ENCODE measurements around the gene PLCD1. TPM values are rescaled to one million over a fixed set of nuclear protein-coding genes. Genes with fewer than 3 reads are reported as not detected.
A peak's percentile ranks its signal among the peaks of the same experiment; 100 is the strongest.

Gene PLCD1
- total RNA-seq, 2 experiments from 2014 or later: 10.9 to 13.5 TPM

DNA sequence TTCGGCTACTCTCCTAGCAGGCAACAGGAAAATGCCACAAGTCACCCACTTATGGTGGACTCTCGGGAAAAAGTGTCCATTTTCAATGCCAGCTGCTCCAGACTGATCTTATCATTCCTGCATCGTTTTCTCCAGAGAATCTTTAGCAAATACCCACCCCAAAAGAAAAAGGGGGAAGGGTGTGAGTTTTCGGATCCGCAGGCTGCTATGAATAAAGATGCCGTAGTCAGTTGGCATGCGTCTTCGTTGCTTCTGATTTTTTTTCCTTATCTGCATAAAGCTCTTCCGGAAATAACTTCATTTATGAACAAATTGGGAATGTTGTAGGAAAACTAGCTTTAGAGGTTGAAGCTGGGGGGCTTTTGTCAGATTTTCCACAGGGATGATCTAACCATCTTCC, 61.2 kb downstream of the PLCD1 start:
- CTCF ChIA-PET: interaction anchor here (0.7 to 4.6 kb wide), 13 partner anchors 11 to 1652 kb away, joined by 3 to 27 read pairs (median 3); no protein-coding TSS in a partner anchor
- no peaks in the 10 kb centered on the region for H3K27me3 Mint-ChIP-seq
- H3K4me3 Mint-ChIP-seq: no peak overlapping the region
- intact Hi-C loops (cut with DNase I, micrococcal nuclease): no loop called here
- no peaks in the 10 kb centered on the region for H3K4me1 Mint-ChIP-seq
- ATAC-seq (no peak), DNase-seq (no peak)
- no peaks in the 10 kb centered on the region for H3K9me3 Mint-ChIP-seq (ENCODE audit: low read depth)
- no peaks in the 10 kb centered on the region for H3K36me3 Mint-ChIP-seq (ENCODE audit: low read depth)
- POLR2A ChIA-PET: no interaction called here
- no peak overlapping the region for H3K27ac Mint-ChIP-seq

- H3K27me3 Mint-ChIP-seq: no peaks in the 10 kb centered on the region
- ATAC-seq: peak; percentile 86
- CTCF ChIA-PET: interaction anchor here (0.6 to 4.6 kb wide), 27 partner anchors 9 to 1652 kb away, joined by 3 to 27 read pairs (median 3); no protein-coding TSS in a partner anchor
- intact Hi-C loops (cut with DNase I, micrococcal nuclease): loop anchor here (1.0 kb wide), 1 partner anchor 112 kb away; no protein-coding TSS in a partner anchor
- H3K27ac Mint-ChIP-seq: no peak overlapping the region
- POLR2A ChIA-PET: interaction anchor here (0.8 kb wide), 1 partner anchor 112 kb away, joined by 3 read pairs; no protein-coding TSS in a partner anchor
- H3K4me1 Mint-ChIP-seq: no peaks in the 10 kb centered on the region
- H3K9me3 Mint-ChIP-seq (ENCODE audit: low read depth): no peaks in the 10 kb centered on the region
- no peak overlapping the region for H3K4me3 Mint-ChIP-seq
- no peaks in the 10 kb centered on the region for H3K36me3 Mint-ChIP-seq (ENCODE audit: low read depth)
- peak; percentile 79 for DNase-seq
These were observed 62.1 kb downstream of the PLCD1 start for GRCh38 chr3:37967260-37967881.

DNA sequence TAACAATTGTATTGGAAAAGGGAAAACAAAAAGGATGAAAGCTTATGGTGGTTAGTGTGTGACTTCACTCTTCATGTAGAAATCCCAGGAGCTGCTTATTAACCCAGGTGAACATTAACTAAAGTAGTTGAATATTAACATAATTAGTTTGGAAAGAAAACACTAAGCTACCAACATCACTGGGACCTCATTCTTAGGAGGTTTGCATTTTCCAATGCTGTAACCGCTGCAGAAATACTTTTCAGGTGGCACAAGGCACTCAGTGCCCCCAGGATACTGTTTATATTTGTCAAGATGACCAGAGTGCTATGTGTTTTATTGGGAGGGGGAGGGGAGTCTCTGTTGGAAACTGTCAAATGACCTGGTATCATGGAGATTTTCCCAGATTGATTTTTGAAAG, 64.7 kb downstream of the PLCD1 start:
- Mint-ChIP-seq H3K27ac (no peak overlapping the region), H3K4me3 (no peak overlapping the region), H3K4me1 (no peaks in the 10 kb centered on the region), H3K36me3 (ENCODE audit: low read depth) (no peaks in the 10 kb centered on the region), H3K9me3 (ENCODE audit: low read depth) (no peaks in the 10 kb centered on the region), H3K27me3 (no peaks in the 10 kb centered on the region)
- intact Hi-C loops (cut with DNase I, micrococcal nuclease): no loop called here
- DNase-seq (no peak), ATAC-seq (no peak)
- CTCF ChIA-PET: interaction anchor here (0.7 to 4.6 kb wide), 5 partner anchors 9 to 99 kb away, joined by 3 to 27 read pairs (median 4); no protein-coding TSS in a partner anchor
- POLR2A ChIA-PET: no interaction called here

DNA sequence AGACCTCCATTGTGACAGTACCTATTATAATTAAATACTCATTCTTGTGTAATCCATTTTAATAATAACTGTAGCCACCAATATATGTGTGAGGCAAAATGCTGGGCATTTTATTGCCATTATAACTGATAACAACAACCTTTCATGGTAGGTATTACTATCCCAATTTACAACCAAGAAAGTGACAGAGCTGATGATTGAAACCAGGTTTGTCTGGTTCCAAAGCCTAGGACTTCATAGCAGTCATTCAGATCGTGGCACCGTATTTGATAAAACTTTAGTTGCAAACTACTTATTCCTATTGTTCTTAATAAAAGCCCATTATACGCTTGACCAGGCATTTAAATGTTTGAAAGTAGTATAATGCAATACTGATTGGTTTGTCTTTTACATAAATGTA, 65.3 kb downstream of the PLCD1 start:
- H3K9me3 Mint-ChIP-seq (ENCODE audit: low read depth): no peaks in the 10 kb centered on the region
- intact Hi-C loops (cut with DNase I, micrococcal nuclease): no loop called here
- ChIA-PET POLR2A (no interaction called here), CTCF (interaction anchor here (1.1 to 4.6 kb wide), 5 partner anchors 8 to 98 kb away, joined by 3 to 27 read pairs (median 4); no protein-coding TSS in a partner anchor)
- no peak for DNase-seq
- no peak overlapping the region for H3K27ac Mint-ChIP-seq
- no peaks in the 10 kb centered on the region for H3K27me3 Mint-ChIP-seq
- H3K36me3 Mint-ChIP-seq (ENCODE audit: low read depth): no peaks in the 10 kb centered on the region
- no peak overlapping the region for H3K4me3 Mint-ChIP-seq
- no peaks in the 10 kb centered on the region for H3K4me1 Mint-ChIP-seq
- ATAC-seq: no peak

GRCh38 chr3:37963635-37964034, 65.8 kb downstream of the PLCD1 start:
- intact Hi-C loops (cut with DNase I, micrococcal nuclease): no loop called here
- no peak overlapping the region for H3K27ac Mint-ChIP-seq
- H3K36me3 Mint-ChIP-seq (ENCODE audit: low read depth): no peaks in the 10 kb centered on the region
- H3K27me3 Mint-ChIP-seq: no peaks in the 10 kb centered on the region
- no peaks in the 10 kb centered on the region for H3K9me3 Mint-ChIP-seq (ENCODE audit: low read depth)
- ChIA-PET POLR2A (no interaction called here), CTCF (interaction anchor here (0.6 to 1.3 kb wide), 2 partner anchors 10 to 16 kb away, joined by 3 read pairs; no protein-coding TSS in a partner anchor)
- ATAC-seq (no peak), DNase-seq (no peak)
- H3K4me1 Mint-ChIP-seq: no peaks in the 10 kb centered on the region
- no peak overlapping the region for H3K4me3 Mint-ChIP-seq

DNA sequence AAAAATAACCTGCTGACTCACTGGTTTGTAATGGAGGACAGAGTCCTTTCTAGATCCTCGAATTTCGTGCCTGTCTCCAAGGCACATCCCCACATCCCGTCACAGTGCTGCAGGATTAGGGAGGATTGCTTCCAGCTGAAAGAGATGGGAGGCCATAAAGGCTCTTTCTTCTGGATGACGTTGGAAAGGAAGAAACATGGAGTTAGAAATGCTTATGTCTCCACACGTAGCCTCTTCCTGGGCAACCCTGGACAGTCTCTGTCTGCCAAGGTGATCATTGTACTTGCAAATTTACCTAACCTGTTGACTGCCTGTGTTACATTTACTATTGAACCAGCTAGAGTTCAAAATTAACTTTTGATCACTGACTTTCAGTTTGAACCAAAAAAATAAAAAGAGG, 66.4 kb downstream of the PLCD1 start:
- DNase-seq: no peak
- Mint-ChIP-seq H3K4me1 (no peaks in the 10 kb centered on the region), H3K27me3 (no peaks in the 10 kb centered on the region), H3K9me3 (ENCODE audit: low read depth) (no peaks in the 10 kb centered on the region), H3K4me3 (no peak overlapping the region), H3K36me3 (ENCODE audit: low read depth) (no peaks in the 10 kb centered on the region), H3K27ac (no peak overlapping the region)
- intact Hi-C loops (cut with DNase I, micrococcal nuclease): no loop called here
- ChIA-PET CTCF (interaction anchor here (0.6 to 1.3 kb wide), 3 partner anchors 10 to 15 kb away, joined by 3 to 4 read pairs (median 3); no protein-coding TSS in a partner anchor), POLR2A (no interaction called here)
- no peak for ATAC-seq

DNA sequence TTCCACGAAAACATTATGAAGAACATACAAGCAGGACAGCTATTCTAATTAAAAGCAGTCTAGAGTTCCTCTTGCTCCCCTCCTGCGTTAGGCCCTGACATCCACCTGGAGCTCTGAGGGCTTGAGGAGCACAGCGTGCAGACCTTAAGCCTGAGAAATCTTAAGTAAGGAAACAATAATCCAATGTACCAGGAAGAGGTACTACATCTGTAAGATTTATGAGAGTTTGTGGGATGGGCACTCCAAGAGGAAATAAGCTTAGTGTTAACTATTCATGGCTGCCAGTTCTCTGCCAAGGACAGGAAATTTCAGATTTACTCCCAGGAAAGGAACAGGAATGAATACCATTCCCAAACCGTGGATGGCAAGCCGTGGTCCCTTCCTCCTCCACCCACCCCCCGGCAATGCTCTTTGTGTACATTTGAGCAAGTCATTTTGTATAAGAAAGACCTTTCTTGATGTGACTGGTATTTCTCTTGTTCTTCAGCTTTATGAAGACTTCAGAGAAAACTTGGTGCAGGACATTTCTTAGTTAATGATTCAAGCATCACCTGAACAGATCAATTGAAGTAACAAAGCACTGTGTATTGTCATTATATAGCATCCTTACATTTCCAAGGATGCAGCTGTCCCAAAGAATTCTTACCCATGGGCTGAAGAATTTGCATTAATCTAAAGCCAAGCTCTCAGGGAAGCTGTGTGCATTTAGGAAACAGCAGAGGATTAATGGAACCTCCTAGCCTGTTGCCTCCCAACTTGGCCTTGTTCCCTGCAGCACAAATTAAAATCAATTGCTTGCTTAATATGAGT, 67.6 kb downstream of the PLCD1 start:
- Mint-ChIP-seq H3K27me3 (no peaks in the 10 kb centered on the region), H3K36me3 (ENCODE audit: low read depth) (no peaks in the 10 kb centered on the region), H3K27ac (no peak overlapping the region), H3K4me3 (no peak overlapping the region), H3K9me3 (ENCODE audit: low read depth) (no peaks in the 10 kb centered on the region), H3K4me1 (peaks cover 12% of the 10 kb centered on the region)
- POLR2A ChIA-PET: no interaction called here
- ATAC-seq (no peak), DNase-seq (no peak)
- intact Hi-C loops (cut with DNase I, micrococcal nuclease): no loop called here
- CTCF ChIA-PET: interaction anchor here (0.7 to 0.8 kb wide), 2 partner anchors 8 to 12 kb away, joined by 3 to 4 read pairs; no protein-coding TSS in a partner anchor

- ATAC-seq (no peak), DNase-seq (no peak)
- POLR2A ChIA-PET: no interaction called here
- Mint-ChIP-seq H3K4me1 (peaks cover 24% of the 10 kb centered on the region), H3K27me3 (no peaks in the 10 kb centered on the region), H3K9me3 (ENCODE audit: low read depth) (no peaks in the 10 kb centered on the region), H3K4me3 (no peak overlapping the region), H3K36me3 (ENCODE audit: low read depth) (no peaks in the 10 kb centered on the region), H3K27ac (peak overlapping the region; percentile 79)
- CTCF ChIA-PET: interaction anchor here (1.3 to 3.7 kb wide), 3 partner anchors 9 to 102 kb away, joined by 3 to 27 read pairs (median 10); no protein-coding TSS in a partner anchor
- intact Hi-C loops (cut with DNase I, micrococcal nuclease): no loop called here
These were observed 71.9 kb downstream of the PLCD1 start for GRCh38 chr3:37957539-37957936.

Small RNA genes within 50 kb of the gene (microRNA-seq; reads per million reads assigned to microRNA genes)
- 6.3 reads per million, percentile 20 among the genes with 10 or more reads in this experiment for gene MIR26A1 (ENCODE audit: borderline replicate concordance)

Other genes starting within 250 kb of the PLCD1 start
- gene CTDSPL, start 167.8 kb downstream of the PLCD1 start, total RNA-seq: 1 to 10 TPM; 3.9 to 5.3 TPM
- gene VILL, start 38.9 kb downstream of the PLCD1 start, total RNA-seq: 10 to 100 TPM in 1 of 2 experiments, 1 to 10 TPM in 1; 9.2 to 12.1 TPM
- gene DLEC1, start 9.6 kb upstream of the PLCD1 start, total RNA-seq: under 1 TPM; 0.19 to 0.46 TPM
- gene ACAA1, start 107.5 kb upstream of the PLCD1 start, total RNA-seq: 10 to 100 TPM; 52.2 to 64.6 TPM
- 10 to 100 TPM; 32.8 to 33.1 TPM for gene MYD88, start 109.0 kb upstream of the PLCD1 start, total RNA-seq
- 10 to 100 TPM; 53.7 to 56.0 TPM for gene OXSR1, start 135.9 kb upstream of the PLCD1 start, total RNA-seq
- under 1 TPM; 0.21 TPM for gene SLC22A13, start 236.2 kb upstream of the PLCD1 start, total RNA-seq